ENCODE measurements around the gene BEST2.
"Not testable (repeated sequence)": the region's sequence is repeated elsewhere in the genome, so short reads cannot be mapped to it uniquely, and the experiment has no call there.

Gene BEST2

DNA sequence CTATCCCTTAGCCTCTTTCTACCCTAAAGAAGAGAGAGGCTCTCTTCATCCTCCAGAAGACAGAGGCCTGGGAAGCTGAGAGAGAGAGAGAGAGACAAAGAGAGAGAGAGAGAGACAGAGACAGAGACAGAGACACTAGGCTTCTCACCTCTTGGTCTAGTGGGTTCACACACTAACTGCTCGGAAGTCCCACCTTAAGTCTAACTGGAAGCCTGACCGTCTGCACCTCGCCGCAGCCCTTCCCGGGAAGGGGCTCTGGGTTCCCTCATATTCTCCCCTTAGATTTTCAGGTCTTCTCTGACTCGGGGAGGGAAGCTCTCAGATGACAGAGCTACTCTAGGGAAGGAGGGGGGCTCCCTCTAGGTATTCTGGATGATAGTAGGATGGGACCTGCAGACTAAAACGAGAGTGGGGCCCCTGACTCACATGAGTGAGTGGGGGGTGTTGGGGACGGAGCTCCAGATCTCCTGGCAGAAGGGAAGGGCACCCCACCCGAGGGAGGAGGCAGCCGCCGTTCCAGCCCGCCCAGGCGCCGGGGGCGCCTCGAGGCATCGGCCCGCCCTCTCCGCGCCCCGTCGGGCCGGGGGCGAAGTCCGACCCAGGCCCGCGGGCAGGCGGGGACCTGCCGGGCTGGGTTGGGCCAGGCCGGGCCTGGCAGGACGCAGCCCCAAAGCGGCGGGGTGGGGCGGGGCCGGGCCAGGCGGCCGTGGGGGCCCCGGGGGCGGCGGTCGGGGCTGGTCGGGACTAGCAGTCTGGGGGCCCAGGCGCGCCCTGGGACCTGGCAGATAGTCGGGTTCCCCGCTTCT is 37.7 kb downstream of the BEST2 start:
- no peak for DNase-seq

DNA sequence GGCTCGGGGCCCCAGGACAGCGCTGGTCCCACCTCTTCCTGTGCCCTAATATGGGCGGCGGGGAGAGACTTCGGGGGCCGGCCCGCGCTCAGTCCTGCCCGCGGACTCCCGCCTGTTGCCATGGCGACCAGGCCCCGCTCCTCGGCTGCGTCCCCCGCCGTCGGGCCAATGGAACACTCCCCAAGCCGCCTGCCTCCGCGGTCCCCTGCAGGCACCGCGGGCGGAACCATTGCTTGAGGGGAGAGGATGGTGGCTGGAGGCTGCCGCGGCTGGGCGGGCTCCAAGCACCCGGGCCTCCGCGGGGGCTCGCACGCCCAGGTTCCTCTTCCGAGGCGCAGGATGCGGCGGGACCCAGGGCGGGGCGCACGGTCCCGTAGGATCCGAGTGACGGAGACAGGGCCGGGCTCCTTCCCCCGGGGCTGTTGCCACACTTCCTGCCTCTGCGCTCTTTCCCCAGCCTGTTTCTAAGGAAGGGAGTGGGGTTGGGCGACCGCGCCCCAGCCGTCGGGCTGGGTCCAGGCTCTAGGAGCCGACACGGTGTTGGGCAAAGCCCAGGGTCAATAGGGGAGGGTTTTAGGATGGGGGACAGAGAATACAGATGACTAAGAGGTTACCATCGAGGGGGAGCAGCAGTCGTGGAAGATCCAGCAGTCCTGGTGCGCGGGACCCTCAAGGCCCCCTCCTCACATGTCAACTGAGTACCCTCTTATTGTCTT is 38.5 kb downstream of the BEST2 start:
- DNase-seq = peak; percentile 85

DNA sequence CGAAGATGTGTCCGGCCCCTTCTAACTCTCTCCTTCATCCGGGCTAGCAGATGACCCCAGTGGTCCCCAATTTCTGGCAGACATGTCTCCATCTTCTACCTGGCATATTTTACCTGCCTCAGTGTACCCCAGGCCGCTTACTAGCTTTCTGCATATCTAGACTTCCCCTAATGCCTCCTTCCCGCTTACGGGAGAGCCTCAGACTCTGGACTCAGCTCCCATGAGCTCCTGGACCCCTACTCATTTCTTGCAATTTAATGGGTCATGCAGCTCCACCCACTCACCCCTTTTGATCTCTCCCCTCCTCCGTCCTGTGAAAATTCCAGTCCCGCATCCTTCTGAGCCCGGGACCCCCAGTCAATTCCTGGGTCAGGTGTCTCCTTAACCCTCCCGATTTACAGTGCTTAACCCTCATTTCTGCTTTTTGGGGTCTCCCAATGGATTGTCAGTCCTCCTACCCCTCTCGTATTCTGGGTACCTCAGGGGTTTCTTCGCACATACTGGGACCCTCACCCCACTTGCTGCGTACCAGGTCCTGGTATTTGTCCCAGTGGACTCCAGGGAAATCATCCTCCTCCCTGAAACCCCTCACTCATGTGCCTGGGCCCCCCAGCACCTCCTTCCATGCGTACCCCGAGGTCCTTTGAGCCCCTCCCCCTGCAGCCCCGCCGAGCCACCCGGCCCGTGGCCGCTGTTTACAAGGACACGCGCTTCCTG is 39.2 kb downstream of the BEST2 start:
- no peak for DNase-seq

DNA sequence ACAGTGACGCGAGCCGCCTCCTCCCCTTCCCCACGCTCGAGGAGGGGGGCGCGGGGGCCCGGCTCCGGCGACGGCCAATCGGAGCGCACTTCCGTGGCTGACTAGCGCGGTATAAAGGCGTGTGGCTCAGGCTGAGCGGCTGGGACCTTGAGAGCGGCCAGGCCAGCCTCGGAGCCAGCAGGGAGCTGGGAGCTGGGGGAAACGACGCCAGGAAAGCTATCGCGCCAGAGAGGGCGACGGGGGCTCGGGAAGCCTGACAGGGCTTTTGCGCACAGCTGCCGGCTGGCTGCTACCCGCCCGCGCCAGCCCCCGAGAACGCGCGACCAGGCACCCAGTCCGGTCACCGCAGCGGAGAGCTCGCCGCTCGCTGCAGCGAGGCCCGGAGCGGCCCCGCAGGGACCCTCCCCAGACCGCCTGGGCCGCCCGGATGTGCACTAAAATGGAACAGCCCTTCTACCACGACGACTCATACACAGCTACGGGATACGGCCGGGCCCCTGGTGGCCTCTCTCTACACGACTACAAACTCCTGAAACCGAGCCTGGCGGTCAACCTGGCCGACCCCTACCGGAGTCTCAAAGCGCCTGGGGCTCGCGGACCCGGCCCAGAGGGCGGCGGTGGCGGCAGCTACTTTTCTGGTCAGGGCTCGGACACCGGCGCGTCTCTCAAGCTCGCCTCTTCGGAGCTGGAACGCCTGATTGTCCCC is 39.9 kb downstream of the BEST2 start, which contains the start of gene JUNB:
Gene JUNB, plus strand, starts transcription at position 142 of the 706 bp plus-strand sequence. Its CDS starts 286 bp downstream, at position 428.
- DNase-seq = peak; percentile 97

DNA sequence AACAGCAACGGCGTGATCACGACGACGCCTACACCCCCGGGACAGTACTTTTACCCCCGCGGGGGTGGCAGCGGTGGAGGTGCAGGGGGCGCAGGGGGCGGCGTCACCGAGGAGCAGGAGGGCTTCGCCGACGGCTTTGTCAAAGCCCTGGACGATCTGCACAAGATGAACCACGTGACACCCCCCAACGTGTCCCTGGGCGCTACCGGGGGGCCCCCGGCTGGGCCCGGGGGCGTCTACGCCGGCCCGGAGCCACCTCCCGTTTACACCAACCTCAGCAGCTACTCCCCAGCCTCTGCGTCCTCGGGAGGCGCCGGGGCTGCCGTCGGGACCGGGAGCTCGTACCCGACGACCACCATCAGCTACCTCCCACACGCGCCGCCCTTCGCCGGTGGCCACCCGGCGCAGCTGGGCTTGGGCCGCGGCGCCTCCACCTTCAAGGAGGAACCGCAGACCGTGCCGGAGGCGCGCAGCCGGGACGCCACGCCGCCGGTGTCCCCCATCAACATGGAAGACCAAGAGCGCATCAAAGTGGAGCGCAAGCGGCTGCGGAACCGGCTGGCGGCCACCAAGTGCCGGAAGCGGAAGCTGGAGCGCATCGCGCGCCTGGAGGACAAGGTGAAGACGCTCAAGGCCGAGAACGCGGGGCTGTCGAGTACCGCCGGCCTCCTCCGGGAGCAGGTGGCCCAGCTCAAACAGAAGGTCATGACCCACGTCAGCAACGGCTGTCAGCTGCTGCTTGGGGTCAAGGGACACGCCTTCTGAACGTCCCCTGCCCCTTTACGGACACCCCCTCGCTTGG is 40.7 kb downstream of the BEST2 start:
- peak; percentile 77 for DNase-seq

DNA sequence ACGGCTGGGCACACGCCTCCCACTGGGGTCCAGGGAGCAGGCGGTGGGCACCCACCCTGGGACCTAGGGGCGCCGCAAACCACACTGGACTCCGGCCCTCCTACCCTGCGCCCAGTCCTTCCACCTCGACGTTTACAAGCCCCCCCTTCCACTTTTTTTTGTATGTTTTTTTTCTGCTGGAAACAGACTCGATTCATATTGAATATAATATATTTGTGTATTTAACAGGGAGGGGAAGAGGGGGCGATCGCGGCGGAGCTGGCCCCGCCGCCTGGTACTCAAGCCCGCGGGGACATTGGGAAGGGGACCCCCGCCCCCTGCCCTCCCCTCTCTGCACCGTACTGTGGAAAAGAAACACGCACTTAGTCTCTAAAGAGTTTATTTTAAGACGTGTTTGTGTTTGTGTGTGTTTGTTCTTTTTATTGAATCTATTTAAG is 41.3 kb downstream of the BEST2 start:
- no peak for DNase-seq

DNA sequence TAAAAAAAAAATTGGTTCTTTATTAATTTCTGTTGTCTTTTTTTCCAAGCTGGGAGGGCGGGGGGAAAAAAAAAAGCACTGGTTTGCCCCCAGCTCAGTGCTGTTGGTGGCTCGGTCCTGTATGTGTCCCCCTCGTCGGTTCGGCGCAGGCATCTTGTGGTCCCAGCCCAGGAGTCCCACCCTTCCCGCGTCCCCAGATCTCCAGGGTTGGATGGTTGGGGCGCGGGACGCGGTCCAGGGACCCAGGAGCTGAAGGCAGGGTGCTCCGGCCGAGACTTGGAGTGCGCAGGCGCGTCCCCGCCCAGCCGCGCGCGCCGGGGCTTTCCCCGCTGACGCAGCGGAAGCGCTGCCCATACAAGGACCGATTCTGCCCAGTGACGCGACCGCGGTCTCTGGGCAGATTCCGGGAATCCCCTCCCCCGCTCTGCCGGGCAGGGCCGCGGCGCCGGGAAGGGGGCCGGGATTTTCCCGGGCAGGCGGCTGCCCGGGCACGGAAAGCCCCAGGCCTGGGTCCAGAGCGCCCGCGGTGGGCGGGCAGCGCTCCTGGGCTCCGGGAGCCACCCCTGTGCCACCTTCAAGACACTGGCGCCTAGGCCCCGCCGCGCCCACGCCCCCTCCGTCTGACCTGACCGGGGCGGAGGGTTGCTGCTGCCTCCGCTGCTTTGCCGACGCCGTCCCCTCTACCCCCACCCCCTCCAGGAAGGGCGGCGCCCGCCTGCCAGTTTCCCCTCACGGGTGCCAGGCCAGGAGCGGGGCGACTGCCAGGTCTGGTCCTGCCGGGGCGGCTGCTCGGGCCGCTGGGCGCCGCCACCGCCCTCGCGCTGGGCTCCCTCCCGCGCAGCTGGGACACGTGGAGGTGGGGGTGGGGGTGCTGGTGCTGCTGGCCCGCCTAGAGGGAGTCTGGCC is 42.0 kb downstream of the BEST2 start:
- peak; percentile 94 for DNase-seq

DNA sequence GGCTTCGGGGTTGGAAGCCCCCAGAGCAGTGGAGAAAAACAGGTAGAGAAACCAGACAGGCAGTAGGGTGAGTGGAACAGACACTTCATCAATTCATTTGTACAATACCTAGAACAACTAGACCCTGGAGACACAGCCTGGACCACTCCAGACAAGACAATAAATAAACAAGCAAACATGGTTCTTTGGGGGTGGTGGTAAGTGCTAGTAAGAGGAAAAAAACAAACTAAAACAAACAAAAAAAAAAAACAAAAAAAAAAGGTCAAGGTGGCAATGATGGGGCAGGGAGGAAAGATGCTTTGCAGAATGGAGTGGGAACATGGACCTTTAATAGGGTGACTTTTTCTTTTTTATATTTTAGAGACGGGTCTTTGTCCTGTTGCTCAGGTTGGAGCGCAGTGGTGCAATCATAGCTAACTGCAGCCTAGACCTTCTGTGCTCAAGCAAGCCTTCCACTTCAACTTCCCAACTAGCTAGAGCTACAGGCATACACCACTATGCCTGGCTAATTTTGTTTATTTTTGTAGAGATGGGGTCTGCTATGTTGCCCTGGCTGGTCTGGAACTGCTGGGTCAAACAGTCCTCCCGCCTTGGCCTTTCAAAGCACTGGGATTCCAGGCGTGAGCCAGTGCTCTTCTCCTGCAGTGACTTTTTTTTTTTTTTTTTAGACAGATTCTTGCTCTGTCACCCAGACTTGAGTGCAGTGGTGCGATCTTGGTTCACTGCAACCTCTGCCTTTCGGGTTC is 42.8 kb downstream of the BEST2 start:
- no peak for DNase-seq

DNA sequence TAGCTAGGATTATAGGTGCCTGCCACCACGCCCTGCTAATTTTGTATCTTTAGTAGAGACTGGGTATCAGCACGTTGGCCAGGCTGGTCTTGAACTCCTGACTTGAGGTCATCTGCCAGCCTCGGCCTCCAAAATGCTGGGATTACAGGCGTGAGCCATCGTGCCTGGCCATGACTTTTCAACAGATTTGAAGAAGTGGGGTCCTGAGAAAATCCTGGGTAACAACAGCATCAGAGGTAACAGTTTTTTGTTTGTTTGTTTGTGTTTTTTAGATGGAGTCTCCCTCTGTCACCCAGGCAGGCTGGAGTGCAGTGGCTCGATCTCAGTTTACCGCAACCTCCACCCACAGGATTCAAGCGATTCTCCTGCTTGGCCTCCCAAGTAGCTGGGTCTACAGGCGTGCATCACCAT is 43.4 kb downstream of the BEST2 start:
- DNase-seq = no peak

DNA sequence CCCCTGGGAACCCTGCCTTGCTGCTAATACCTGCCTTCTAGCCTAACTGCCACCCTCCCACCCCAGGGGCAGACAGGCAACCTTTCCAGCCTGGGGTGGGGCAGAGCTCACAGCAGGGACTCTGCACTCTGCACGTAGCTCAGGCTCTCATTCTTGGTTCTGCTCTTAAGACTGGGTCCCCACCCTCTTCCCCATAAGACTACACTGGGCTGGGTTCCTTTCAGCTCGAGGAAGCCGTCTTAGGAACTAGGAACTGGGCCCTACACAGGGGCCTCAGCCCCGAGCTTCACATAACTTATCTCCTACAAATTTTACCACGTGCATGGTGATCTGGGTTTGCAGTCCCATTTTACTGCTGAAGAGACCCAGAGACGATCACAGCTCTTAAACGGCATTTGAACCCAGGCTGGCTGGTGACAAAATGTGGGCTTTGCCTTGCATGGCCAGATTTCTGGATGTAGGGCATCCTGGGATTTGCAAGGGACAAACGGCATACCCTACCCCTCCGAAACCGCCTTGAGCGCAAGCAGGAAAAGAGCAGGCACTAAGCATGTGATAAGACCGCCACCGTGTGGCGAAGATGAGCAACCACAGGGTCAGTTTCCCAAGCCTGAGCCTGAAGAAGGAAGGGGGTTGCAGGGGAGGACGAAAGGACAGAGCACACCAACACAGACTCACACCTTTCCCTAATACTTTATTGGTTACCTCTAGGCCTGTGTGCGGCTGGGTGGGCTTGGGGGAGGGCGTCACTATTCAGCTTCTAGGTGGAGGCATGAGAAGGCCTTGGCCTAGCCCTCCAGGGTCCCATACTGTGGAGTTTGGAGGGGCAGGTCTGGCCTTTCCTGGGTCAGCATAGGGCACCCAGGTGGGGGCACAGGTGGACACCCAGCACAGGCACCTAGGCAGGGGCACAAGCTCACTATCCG is 44.8 kb downstream of the BEST2 start:
- DNase-seq = peak; percentile 78

DNA sequence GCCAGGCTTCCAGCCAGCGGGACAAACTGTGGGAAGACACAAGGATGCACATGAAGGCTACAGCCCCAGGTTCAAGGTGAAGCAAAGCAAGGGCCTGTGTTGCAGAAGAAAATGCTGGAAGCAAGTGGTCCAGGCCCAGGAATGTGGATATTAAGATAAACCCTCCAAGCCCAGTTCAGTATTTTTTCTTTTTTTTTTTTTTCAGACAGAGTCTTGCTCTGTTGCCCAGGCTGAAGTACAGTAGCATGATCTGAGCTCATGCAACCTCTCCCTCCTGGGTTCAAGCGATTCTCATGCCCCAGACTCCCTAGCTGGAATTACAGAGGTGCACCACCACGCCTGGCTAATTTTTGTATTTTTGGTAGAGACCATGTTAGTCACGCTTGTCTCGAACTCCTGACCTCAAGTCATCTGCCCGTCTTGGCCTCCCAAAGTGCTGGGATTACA is 45.6 kb downstream of the BEST2 start:
- no peak for DNase-seq

DNA sequence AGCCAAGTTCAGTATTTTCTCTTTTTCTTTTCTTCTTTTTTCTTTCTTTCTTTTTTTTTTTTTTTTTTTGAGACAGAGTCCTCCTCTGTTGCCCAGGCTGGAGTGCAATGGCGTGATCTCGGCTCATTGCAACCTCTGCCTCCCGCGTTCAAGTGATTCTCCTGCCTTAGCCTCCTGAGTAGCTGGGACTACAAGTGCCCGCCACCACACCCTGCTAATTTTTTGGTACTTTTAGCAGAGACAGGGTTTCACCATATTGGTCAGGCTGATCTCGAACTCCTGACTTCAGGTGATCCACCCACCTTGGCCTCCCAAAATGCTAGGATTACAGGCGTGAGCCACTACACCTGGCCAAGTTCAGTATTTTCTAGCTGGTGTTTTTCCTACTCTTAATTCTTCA is 46.0 kb downstream of the BEST2 start:
- DNase-seq = not testable (repeated sequence)

DNA sequence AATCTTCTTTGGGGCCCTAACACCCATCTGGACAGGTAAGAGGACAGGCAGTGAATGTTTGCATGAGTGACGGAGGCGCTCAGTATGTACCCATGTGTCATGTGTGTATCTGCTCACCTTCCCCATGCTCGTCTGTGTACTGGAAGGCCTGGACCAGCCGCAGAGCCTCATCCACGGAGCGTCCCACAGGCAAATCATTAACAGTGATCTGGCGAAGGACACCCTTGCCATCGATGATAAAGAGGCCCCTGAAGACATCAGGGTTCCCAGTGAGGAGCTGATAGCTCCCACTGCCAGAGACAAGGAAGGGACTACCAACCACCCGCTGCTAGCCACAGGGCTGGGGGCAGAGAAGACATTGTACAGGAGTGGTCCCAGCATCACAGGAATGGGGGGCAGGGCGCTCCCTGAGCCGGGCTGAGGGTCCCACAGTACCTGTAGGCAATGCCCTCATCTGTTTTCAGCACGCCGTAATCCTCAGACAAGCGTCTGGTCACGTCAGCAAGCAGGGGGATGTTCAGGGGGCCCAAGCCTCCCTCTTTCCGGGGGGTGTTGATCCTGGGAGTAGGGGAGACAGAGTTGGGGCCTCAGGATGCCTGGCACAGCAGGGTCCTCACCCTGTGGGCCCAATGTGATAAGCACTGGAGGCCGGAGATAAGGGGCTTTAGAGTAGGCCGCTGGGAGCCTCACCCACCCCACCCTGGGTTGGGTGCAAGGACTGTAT is 48.3 kb downstream of the BEST2 start:
- no peak for DNase-seq

DNA sequence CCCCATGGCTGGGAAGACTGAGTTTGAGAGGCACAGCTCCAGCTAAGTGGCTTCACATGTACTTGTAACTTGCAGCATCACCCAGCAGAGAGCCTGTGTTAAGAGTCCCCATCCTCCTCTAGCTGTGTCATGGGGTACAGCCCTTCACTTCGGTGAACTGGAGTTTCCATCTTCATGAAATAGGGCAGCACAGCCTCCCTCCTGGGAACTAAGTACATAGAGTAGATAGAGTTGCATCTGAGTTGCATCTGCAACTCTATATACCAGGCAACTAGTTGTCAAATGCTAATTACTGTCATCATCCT is 48.8 kb downstream of the BEST2 start:
- DNase-seq = no peak

DNA sequence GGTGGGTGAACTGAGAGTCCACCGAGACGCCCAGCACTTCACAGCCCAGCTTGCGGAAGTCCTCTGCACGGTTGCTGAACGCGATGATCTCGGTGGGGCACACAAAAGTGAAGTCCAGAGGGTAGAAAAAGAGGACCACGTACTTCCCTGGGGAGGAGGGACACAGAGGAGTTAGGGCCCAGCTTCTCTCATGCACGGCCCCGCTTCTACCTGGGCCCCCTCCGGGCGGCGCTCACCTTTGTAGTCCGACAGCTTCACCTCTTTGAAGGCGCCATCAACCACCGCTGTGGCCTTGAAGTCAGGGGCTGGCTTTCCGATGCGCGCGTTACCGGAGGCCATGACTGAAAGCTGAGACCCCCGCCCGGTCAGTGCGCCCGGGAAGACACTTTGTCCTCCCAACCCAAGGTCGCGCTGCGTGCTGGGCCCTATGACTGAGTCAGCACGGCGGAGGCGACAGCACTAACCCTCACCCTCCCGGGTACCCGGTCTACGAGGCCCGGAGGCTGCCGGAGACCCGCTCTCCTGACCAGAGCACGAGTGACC is 49.4 kb downstream of the BEST2 start:
- DNase-seq = no peak

DNA sequence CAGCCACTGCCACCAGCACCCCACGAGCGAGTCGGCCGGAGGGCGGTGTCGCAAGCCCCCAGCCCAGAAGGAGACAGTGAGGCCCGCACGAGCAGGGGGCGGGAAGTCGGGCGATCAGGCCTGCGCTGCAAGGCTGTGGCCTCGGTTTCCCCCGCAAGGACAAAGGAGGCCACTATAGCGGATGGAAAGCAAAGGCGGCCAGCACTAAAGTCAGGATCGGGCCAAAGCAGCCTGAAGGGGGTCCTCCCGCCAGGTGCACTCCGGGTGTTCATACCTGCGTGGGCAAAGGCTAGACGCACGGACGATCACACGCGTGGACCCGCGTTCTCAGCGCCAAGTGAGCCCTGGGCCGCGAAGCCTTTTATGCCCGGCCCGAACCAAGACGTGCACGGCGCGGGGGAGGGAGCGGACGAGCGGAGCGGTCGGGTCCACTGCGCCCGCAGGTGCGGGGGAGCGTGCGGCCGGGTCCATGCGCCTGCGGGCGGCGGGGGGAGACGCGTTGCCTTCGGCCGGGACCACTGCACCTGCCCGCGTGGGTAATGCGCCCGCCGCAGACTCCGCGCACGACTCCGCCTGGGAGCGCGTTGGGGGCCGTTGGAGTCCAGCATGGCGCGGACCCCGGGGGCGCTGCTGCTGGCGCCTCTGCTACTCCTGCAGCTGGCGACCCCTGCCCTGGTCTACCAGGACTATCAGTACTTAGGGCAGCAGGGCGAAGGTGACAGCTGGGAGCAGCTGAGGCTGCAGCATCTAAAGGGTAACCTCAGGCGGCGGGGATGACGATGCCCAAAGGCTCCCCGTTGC is 50.1 kb downstream of the BEST2 start, which contains the start of the genes PRDX2 and THSD8:
Gene PRDX2, minus strand, starts transcription at position 335 of the 801 bp plus-strand sequence. CDS start 539 bp downstream, outside the sequence.
Gene THSD8, plus strand, starts transcription at position 604 of the 801 bp plus-strand sequence. Its CDS starts 3 bp downstream, at position 607.
- peak; percentile 63 for DNase-seq

All from activated CD8-positive, alpha-beta memory T cell treated with anti-CD3 and anti-CD28 coated beads, Interleukin-2, amount 50 U/mL, for 4 hours (primary cell).